Fibroblast of mammary gland (primary cell): ENCODE data around the gene STK17A.
A peak's percentile ranks its signal among the peaks of the same experiment; 100 is the strongest.

Experiments used
- DNase-seq: peaks from one replicate; pipeline ENCODE4 v3.0.0-alpha.2; 2010; ENCODE audit warnings: low read depth
- H3K4me3 ChIP-seq: 2 replicates; pipeline ENCODE4 v1.5.1; 2011; ENCODE audit warnings: low read depth, mild to moderate bottlenecking, low read length, moderate library complexity; ENCODE audit not compliant: control insufficient read depth
- CTCF ChIP-seq: conservative IDR thresholded peaks from 2 replicates; pipeline ENCODE4 v1.5.1; 2011; ENCODE audit warnings: low read depth, low read length, inconsistent platforms; ENCODE audit not compliant: control insufficient read depth, insufficient read depth

STK17A gene

DNA sequence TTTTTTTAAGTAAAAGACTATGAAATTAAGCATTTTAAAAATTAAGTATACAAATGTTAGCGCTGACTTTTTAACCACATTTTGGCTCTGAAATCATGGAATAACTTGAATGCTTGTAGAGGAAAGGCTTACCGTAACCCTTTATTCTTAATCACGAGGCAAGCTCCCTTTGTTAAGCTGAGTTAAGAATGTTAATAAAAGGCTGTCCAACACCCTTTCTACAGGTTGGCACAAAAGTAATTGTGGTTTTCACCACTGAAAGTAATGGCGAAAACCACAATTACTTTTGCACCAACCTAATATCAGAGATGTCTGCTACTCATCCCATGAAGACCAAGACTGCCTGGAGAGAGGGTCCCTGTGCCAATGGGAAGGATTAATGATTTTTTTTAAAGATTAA is 70.6 kb downstream of the STK17A start:
- TF ChIP-seq CTCF = no peak
- no peak for DNase-seq
- H3K4me3 ChIP-seq = no peak overlapping the region

DNA sequence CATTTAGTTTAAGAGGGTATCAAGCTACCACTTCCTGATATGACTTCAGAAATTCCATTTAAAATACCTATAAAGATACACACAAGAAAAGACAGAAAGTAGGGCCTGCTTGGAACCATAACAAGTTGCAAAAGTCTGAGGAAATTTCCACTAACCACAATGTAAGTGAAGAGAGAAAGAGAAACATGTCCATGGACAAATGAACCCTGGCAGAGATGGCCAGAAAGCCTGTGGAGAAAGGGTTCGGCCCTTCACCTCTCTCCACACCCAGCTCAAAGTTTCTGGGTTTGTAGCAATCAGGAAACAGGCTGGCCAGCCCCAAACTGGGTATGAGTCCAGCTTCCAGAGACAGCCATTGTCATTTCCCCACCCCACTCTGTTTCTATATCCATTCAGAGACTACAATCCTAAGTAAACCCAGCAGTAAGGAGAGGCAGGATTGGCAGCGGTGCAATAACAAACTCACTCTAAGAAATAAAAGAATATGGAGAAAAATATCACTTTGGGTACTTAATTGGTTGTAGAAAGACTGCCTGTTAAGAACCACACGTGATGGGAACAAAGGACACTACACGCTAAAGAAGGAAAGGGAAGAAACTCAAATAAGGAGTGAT is 71.1 kb downstream of the STK17A start:
- no peak overlapping the region for H3K4me3 ChIP-seq
- no peak for TF ChIP-seq CTCF
- DNase-seq = no peak

GRCh38 chr7:43655584-43655983 is 72.7 kb downstream of the STK17A start:
- DNase-seq = peak; percentile 24
- H3K4me3 ChIP-seq = no peak overlapping the region
- TF ChIP-seq CTCF = no peak

DNA sequence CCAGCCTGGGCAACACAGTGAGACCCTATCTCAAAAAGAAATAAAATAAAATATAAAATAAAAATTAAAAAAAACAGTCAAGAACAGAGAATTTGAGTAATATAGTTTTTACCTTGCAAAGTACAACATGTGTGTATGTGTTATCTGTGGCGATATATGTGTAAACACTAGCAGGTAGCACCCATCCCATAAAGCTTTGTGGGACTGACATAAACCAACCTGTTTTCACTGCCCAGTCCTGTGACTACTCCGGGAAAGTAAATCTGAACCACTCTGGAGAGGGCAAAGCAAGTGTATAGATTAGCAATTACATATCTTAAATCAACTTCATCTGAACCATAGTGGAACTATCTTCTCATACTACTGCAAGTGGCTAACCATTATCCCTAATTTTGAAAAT is 74.1 kb downstream of the STK17A start:
- DNase-seq = no peak
- no peak overlapping the region for H3K4me3 ChIP-seq
- no peak for TF ChIP-seq CTCF

DNA sequence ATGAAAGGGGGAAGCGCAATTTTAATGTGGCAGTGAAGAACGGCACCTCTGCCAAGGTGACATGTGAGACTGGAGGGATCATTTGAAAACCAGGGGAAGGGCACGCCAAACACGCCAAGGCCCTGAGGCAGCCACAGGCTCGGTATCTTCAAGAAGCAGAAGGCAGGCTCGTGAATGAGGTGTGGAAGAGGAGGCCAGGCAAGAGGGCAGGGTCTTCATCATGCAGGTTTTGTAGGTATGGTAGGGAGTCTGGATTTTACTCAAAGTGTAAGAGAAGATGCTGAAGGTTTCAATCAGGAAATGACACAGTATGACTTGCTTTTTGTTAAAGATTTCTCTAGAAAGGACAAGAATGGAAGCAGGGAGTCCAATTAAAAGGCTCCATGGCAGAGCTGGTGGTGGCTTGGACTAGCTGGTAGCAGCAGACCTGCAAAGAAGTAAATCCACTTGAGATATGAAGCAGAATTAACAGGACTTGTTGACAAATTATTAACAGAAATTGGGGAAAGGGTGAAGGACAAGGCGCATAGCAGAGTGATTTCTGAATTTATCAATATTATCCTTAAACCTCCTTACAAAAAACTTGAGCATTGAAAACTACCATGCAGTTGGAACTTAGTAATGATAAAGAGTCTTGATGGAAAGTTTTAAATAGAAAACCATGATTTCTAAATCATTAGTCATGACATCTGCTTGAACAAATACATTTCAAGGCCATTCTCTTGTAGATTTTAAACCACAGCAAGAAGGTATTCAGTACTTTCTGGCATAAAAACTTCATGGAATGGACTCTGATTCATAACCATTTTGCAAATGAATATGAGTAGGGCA is 76.0 kb downstream of the STK17A start:
- H3K4me3 ChIP-seq = no peak overlapping the region
- DNase-seq = peak; percentile 88
- no peak for TF ChIP-seq CTCF

GRCh38 chr7:43659549-43659896 is 76.6 kb downstream of the STK17A start:
- H3K4me3 ChIP-seq = no peak overlapping the region
- no peak for DNase-seq
- TF ChIP-seq CTCF = no peak
